Measurements from ENCODE around the gene ROR2.

DNA sequence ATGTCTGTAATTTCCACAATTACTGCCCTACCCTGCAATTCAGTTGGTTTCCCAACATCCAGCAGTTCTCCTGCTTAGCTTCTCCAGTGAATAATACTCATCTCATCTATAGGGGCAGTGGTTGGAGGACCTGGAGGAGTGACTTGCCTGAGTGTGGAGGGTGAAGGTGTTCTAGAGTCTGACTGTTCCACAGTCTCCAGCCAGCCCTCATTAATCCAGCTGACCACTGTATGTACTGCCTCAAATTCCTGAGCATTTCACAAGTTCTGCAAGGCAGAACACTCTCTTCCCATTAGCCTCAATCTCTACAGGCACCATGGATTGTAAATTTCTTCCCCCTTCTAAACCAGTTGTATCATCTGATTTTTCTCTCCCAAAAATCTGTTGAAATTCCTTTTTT lies 379.0 kb downstream of the ROR2 start:
- TF ChIP-seq POLR2AphosphoS5 (IDR thresholded peaks at IDR 0.05; ENCODE audit: low read depth, low read length) (no peak), POLR2A (IDR thresholded peaks at IDR 0.05; ENCODE audit: control extremely low read depth in 1 of 2, low read depth in 2 of 2, low read length in 2 of 2) (no peak), SP2 (IDR thresholded peaks at IDR 0.05; ENCODE audit: low read length) (no peak), CHD2 (IDR thresholded peaks at IDR 0.05; ENCODE audit: low read length) (no peak), EZH2 (IDR thresholded peaks at IDR 0.05; ENCODE audit: low read depth, low read length, severe bottlenecking) (no peak), TBP (IDR thresholded peaks at IDR 0.05; ENCODE audit: low read depth, low read length) (no peak), YY1 (IDR thresholded peaks at IDR 0.05; ENCODE audit: low read depth, low read length) (no peak), MAFK (IDR thresholded peaks at IDR 0.05; ENCODE audit: low read depth, low read length) (no peak), GABPA (IDR thresholded peaks at IDR 0.05; ENCODE audit: borderline replicate concordance, insufficient read depth, low read length) (no peak)
- TF ChIP-seq, protein P1, sequence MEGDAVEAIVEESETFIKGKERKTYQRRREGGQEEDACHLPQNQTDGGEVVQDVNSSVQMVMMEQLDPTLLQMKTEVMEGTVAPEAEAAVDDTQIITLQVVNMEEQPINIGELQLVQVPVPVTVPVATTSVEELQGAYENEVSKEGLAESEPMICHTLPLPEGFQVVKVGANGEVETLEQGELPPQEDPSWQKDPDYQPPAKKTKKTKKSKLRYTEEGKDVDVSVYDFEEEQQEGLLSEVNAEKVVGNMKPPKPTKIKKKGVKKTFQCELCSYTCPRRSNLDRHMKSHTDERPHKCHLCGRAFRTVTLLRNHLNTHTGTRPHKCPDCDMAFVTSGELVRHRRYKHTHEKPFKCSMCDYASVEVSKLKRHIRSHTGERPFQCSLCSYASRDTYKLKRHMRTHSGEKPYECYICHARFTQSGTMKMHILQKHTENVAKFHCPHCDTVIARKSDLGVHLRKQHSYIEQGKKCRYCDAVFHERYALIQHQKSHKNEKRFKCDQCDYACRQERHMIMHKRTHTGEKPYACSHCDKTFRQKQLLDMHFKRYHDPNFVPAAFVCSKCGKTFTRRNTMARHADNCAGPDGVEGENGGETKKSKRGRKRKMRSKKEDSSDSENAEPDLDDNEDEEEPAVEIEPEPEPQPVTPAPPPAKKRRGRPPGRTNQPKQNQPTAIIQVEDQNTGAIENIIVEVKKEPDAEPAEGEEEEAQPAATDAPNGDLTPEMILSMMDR (IDR thresholded peaks at IDR 0.05; ENCODE audit: control extremely low read depth in 1 of 3, insufficient read depth in 1 of 3, low read depth in 1 of 3, low read length in 3 of 3): no peak
- TF ChIP-seq, protein P2, sequence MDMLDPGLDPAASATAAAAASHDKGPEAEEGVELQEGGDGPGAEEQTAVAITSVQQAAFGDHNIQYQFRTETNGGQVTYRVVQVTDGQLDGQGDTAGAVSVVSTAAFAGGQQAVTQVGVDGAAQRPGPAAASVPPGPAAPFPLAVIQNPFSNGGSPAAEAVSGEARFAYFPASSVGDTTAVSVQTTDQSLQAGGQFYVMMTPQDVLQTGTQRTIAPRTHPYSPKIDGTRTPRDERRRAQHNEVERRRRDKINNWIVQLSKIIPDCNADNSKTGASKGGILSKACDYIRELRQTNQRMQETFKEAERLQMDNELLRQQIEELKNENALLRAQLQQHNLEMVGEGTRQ (IDR thresholded peaks at IDR 0.05; ENCODE audit: low read length): no peak

All from H1 (cell line).